G401 (cell line): Measurements from ENCODE around the gene DCHS1. TPM values are rescaled to one million over a fixed set of nuclear protein-coding genes. Genes with fewer than 3 reads are reported as not detected.

Experiments used
- DNase-seq: peaks from one replicate; pipeline ENCODE4 v3.0.0-alpha.2; 2015; ENCODE audit warnings: low spot score
- in situ Hi-C: cut with HindIII; loops from 2 replicates; pipeline ENCODE4 v1.10.0; 2016; ENCODE audit warnings: low sequenced_read_pairs, mixed read lengths
- total RNA-seq: library from RNA; depleted of rRNA; stranded (reverse); fragments of >200 nt; shearing (Covaris generic); gene quantifications from 2 replicates; pipeline ENCODE4 v1.2.3, GENCODE V29; 2014; rRNA removed

The DCHS1 gene
- total RNA-seq, 1 experiment from 2014 or later, result 0.17 TPM

- peak; percentile 58 for DNase-seq
- in situ Hi-C loops, result no loop called here
Observed at GRCh38 chr11:6576471-6577373, 78.9 kb downstream of the DCHS1 start.

GRCh38 chr11:6574816-6575715, 80.5 kb downstream of the DCHS1 start:
- in situ Hi-C loops, result no loop called here
- DNase-seq, result no peak

GRCh38 chr11:6572215-6572614, 83.4 kb downstream of the DCHS1 start:
- in situ Hi-C loops, result no loop called here
- no peak for DNase-seq

GRCh38 chr11:6571434-6572008, 84.1 kb downstream of the DCHS1 start:
- no peak for DNase-seq
- in situ Hi-C loops, result no loop called here

Other genes with a start within 250 kb of the DCHS1 start
- 41.4 and 44.6 TPM in 2 replicates for gene APBB1, start 236.7 kb downstream of the DCHS1 start, total RNA-seq
- gene HPX, start 214.8 kb downstream of the DCHS1 start, total RNA-seq, result not detected in 2 replicates
- gene TRIM3, start 181.9 kb downstream of the DCHS1 start, total RNA-seq, result 18.1 and 48.8 TPM in 2 replicates
- 56.7 and 72.5 TPM in 2 replicates for gene ARFIP2, start 174.5 kb downstream of the DCHS1 start, total RNA-seq
- 37.4 and 56.5 TPM in 2 replicates for gene TIMM10B, start 174.3 kb downstream of the DCHS1 start, total RNA-seq
- 2.0 and 2.5 TPM in 2 replicates for gene DNHD1, start 158.5 kb downstream of the DCHS1 start, total RNA-seq
- gene RRP8, start 52.2 kb downstream of the DCHS1 start, total RNA-seq, result 20.3 and 22.2 TPM in 2 replicates
- gene ILK, start 52.0 kb downstream of the DCHS1 start, total RNA-seq, result 112 and 149 TPM in 2 replicates
- 62.1 and 64.5 TPM in 2 replicates for gene TAF10, start 43.6 kb downstream of the DCHS1 start, total RNA-seq
- 9.8 and 26.9 TPM in 2 replicates for gene TPP1, start 36.4 kb downstream of the DCHS1 start, total RNA-seq
- gene MRPL17, start 27.5 kb upstream of the DCHS1 start, total RNA-seq, result 35.2 and 49.7 TPM in 2 replicates
- gene OR2AG2, start 116.2 kb upstream of the DCHS1 start, total RNA-seq, result not detected in 2 replicates
- gene OR2AG1, start 127.2 kb upstream of the DCHS1 start, total RNA-seq, result not detected in 2 replicates
- gene OR6A2, start 143.9 kb upstream of the DCHS1 start, total RNA-seq, result 0.24 TPM in 1 of 2 replicates, not detected in the other
- gene OR10A5, start 189.9 kb upstream of the DCHS1 start, total RNA-seq, result not detected in 2 replicates
- not detected in 2 replicates for gene OR10A2, start 207.2 kb upstream of the DCHS1 start, total RNA-seq
- gene OR10A4, start 220.8 kb upstream of the DCHS1 start, total RNA-seq, result not detected in 2 replicates
- gene OR2D2, start 236.7 kb upstream of the DCHS1 start, total RNA-seq, result not detected in 2 replicates